Central memory CD4-positive, alpha-beta T cell (primary cell): Measurements from ENCODE around the gene BICD1.

Experiments
- DNase-seq: peaks from one replicate; pipeline ENCODE4 v3.0.0; 2022

BICD1 gene

DNA sequence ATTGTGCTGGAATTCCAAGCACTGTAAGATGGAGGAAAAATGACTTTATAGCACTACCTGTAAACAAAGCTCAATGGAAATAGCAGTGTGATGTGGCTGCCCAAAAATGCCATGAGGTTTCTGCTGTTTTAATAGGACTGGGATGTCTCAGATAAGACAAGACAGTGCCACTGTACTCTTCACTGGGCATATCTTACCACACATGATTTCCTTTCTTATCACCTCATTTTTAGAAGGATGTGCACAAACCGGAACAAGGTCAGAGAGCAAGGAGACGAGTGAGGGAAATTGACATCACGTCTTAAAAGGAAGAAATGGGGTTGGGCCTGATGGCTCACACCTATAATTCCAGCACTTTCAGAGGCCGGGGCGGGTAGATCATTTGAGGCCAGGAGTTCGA, 254.3 kb downstream of the BICD1 start:
- no peak for DNase-seq

DNA sequence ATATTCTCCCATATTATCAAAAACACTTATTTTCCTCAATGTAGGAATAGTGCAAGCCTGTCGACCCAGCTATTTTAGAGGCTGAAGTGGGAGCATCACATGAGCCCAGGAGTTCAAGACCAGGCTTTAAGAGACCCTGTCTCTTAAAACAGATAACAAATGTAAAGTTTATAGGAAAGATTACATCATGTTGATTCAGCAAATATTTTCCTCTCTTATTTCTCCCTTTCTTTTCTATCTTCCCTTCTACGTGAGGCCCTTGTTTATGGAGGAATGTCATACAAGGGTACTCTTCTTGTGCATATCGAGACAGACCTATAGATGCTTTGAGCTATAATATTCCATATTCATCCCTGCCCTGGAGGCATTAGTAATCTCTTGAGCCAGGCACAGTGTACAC, 256.2 kb downstream of the BICD1 start:
- DNase-seq = no peak

DNA sequence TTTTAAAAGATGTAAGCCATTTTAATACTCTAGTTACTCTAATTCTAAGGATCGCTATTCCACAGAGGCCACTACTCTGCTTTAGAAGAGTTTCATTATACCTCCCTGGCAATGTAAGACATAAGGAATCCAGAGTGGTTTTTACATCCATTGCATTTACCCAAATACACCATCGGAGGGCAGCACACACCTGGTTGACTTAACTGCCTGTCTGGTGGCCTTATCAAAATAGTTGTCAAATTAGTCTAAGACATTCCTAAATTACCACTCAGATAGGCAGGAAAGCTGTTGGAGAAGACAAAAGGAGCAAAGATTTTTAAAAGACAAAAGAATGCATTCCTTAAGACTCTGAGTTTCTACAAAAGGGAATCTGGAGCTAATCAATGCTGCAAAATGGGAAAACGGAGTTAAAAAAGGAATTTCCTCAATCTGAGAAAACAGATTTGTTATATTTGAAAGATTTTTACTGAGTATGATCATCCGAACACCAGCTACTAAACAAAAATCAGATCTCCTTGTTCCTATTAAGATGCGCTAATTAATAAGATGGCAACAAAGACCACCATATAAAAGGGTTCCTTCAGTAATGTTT, 258.9 kb downstream of the BICD1 start:
- peak; percentile 21 for DNase-seq

DNA sequence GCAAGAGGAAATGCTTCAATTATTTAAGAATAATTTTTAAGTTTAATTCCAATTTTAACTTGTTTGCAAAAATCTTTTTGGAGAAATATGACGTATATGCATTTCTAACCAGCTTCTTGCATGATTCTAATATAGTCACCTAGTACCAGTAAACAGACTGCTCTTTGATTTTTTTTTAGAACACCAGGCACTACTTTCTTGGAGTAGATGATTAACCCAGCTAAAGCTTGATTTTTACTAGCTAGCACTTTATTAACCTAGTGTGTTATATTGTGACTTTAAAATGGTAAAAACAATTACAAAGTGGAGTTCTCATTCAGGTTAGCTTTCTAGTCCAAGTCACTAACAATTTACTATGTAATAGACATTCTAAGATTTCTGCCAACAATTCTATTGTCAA, 260.1 kb downstream of the BICD1 start:
- DNase-seq = no peak

DNA sequence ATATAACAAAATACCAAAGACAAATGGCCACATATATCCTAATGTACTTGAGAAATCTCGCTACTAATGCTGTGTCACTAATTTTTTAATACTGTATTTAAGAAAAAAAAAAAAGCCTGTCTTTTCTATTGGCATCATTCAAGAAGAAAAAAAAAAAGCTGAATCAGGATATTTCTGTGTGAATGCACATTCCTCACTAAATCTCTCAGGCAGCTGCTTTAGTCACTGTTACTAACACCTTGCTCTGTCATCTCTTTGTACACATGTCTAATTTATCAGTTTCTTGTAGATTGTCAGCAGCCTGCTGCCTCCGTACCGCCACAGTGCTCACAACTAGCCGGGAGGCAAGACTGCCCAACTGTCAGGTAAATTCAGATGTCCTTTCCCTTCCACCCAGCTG, 260.7 kb downstream of the BICD1 start:
- DNase-seq = no peak

DNA sequence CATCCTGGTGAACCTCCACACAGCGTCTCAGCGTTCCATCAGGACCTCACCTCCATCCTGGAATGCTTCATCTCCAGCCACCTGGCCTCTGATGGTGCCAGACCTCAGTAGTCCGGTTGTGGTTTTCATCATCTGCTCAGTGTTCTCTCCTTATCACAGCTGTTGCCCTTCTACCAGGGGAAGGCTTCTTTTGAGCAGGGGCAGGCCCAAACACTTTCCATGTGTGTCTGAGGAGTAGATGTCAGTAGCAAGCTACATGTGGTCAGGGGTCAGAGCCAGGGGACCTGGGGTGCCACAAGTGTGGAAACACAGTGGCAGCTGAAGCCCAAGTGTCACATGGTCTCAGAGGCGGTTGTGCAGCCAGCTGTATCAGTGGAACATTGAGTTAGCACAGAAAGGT, 262.6 kb downstream of the BICD1 start:
- no peak for DNase-seq

DNA sequence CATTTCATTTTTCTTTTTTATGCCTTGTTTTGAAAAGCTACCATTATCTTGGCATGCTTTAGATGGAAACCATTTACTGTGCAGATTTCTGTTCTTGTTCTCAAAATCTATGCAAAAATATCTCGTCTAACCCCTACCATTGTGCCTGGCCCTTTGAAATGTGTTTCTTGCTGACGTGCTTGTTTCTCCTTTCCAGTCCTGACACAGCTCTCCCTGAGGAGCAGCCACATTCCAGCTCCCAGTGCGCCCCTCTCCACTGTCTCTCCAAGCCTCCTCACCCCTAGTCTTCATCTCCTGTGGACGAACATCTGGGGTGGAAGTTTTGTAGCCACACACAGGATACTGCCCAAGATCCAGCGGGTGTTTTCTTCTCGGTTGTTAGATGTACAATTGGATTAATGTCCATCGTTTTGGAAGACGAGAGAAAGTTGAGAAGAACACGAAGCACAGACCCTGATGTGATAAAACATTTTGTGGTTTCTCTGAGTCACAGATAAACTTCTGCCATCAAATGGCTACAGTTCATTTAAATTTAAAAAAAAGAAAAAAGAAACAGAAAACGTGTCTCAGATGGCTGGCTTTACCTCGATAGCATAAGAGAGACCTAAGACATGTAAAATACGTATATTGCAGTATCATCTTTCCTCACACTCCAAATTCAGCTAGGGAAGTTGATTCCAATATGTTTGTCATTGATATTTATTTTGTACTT, 270.9 kb downstream of the BICD1 start:
- no peak for DNase-seq

DNA sequence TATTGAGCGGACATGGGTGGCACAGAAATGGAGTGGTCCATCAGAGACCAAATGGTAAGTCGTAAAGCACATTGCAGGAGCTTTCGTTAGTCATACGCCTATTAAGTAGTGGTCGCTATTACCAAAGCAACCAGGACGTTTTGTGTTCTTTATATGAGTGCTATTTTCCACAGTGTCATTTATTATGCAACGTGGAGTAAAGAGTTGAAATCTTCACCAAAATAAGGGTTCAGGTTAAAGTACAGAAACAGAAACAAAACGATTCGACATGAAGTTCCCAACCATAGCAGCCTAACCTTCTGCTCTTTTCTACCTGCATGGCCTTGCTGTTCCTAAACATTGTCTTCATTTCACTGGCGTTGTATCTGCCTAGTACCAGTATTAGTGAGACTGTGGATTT, 272.6 kb downstream of the BICD1 start:
- no peak for DNase-seq

DNA sequence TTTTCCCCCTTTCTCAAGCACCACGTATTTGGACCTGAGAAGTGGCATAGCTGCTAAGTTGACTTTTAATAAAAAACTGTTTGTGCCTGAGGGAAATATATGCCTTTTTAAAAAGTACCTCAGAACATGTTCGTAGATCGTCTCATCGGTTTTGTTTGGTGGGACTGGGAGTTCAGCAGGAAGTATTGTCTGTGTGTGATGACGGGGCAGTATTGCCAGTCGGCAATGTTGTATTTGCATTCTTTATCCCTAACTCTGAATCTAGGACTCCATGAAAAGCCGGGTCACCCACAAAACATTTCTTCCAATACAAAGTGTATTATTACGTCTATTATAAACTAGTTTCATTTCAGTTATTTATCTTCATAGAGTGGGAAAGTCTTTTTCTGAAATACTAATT, 273.0 kb downstream of the BICD1 start:
- no peak for DNase-seq

DNA sequence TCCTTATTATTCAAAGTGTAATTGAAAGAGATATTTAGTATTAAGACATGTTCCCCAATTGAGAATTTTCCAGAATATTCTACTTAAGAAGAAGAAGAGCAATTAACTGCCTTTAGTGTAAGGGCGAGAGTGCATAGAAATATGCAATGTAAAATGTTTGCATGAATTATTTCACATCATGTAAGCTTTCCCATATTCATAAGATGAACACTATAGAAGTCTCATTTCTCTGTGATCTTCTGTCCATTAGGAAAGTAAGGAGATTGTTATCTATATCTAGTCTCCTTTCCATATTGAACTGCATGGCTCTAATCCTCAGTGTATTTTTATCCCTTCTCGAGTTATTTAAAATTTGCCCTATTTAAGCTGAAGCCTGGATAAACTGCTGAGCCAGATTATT, 275.6 kb downstream of the BICD1 start:
- DNase-seq = no peak

DNA sequence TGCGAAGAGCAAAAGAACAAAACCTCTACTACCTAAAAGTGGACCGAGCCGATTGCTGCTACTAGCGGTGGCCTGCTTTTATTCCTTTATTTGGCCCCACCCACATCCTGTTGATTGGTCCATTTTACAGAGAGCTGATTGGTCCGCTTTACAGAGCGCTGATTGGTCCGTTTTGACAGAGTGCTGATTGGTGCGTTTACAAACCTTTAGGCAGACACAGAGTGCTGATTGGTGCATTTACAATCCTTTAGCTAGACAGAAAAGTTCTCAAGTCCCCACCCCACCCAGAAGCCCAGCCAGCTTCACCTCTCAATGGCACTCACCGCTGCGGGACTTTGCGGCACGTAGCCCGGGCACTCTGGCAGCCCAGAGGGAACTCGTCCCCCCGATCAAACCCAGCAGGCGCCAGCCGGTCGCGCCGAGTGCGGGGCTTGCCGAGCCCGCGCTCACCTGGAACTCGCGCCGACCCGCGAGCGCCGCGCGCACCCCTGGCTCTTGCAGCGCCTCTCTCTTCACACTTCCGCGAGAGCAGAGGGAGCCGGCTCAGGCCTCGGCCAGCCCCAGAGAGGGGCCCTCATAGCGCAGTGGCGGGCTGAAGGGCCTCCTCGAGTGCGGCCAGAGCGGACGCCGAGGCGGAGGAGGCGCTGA, 284.0 kb downstream of the BICD1 start:
- DNase-seq = no peak

DNA sequence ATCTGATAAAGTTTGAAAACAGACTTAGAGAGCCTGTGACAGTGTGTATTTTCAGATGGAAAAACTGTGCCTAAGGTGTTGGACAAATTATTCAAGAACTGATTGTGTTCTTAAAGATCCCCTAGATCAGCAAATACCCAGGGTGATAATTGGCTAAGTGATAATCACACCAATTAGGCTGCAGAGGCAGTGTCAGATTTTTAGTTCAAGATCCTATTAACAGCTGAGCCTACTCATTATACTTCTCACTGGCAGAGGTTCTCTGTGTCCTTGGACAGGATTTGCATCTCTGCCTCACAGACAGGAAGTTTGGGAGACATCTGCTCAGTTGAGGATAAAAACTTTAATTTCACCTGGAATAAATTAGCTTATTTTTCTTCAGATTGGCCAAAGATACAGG, 288.4 kb downstream of the BICD1 start:
- DNase-seq = no peak

DNA sequence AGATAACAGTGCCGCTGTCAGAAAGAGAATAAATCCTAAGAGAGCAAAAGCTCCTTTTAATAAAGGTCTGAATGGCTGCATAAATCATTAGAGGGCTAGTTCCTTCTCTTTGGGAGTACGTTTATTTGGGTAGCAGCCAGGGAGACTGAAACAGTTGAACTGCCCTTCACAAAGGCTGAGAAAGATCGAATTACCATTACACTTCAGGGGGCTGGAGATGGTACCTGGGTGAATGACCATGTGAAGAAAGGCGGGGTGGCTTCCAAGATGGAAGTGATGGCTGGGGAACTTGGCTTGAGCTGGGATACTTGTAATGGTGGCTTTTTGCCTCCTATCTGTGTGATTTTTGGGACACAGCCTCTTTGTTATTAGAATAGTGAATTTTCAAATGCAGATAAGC, 291.0 kb downstream of the BICD1 start:
- DNase-seq = no peak

DNA sequence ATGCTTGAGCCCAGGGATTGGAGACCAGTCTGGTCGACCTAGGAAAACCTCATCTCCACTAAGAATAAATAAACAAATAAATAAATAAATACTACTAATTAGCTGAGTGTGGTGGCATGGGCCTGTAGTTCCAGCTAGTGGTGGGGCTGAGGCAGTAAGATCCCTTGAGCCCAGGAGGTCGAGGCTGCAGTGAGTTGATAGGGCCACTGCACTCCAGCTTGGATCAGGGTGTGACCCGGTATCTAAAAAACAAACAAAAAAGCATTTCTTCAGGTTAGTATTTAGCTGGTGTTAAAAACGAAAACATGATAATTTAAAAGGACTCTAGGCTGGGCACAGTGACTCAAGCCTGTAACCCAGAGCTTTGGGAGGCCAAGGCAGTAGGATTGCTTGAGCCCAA, 291.5 kb downstream of the BICD1 start:
- DNase-seq = no peak

DNA sequence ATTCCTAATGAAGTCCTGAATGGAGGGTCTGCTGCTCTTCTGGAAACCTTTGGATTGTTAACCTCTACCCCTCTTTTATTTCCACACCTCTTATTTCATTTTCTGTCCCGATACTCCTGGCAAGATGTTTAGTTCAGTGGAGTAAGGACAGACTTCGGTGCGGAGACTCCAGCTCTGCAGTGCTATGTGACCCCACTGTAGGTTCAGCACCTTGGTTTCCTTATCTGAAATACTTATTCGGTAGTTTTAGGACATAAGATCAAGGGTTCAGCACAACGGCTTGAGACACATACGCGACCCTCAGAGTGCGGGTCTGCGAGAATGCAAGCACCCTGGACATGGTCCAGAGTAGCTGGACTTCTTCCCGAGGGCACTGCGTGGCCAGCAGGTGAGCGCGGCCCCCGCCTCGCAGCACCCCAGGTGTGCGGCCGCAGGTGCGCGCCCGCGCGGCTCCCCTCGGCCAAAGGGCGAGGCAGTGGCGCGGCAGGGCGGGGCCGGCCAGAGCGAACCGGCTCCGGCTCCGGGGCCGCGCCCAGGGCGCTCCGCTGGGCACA, 292.2 kb downstream of the BICD1 start:
- no peak for DNase-seq

DNA sequence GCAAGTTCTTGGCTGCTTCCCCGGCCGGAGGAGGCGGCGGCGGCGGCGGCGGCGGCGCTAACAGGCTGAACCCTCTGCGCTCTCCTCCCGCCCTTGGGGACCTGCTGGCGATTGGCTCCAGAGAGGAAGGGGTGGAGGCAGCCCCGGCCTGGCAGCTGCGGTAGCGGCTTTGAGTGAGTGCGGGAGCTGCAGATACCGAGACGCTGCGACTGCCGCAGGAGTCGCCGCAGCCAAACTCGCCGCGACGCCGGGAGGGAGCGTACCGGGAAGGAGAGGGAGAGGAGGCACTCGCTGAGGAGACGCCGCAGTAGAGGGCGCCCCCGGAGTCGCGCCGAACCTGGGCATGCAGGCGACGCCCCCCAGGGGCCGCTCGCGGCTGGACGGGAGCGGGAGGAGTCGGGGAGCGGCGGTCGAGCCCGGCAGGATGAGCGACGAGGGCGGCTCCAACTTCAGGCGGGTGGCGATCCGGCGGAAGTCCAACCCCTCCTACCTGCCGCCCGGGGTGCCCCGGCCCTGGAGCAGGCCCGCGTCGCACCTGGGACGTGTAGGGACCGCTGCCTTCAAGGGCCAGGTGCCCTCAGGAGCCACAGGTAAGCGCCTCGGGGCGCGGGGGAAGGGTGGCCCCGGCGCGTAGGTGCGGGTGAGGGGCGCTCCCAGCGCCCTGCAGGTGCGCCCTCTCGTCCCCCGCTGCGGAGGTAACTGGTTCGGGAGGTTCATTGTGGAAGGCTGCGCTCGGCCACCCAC, 292.9 kb downstream of the BICD1 start, which contains the start of gene FGD4:
Gene FGD4 (plus strand): TSS at position 189 of the 744 bp plus-strand sequence.
- DNase-seq = peak; percentile 35

DNA sequence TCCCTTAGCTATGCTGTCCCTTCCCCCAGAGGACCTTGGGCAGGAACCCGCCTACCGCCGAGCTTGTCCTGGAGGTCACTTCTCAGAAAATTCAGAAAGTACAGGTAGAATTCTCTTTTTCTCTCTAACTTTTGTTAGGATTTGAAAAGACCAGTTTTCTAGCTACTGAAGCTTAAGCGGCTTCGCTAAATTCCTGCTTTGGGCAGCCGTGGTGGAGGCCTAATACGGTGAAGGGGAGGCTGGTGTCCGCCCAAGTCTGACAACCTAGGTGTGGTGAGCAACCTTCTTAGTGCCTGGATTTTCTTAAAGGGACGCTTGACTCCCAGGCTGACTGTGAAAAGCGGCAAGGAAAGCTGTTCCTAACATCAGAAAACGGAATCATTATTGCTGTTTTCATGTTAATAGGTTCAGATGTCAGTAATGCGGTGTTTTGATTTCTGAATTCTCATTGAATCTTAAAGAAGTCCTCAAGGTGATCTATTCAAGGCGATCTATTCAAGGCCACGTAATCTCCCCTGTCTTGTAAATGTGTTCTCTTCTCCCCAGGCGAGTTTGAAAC, 293.5 kb downstream of the BICD1 start:
- no peak for DNase-seq

DNA sequence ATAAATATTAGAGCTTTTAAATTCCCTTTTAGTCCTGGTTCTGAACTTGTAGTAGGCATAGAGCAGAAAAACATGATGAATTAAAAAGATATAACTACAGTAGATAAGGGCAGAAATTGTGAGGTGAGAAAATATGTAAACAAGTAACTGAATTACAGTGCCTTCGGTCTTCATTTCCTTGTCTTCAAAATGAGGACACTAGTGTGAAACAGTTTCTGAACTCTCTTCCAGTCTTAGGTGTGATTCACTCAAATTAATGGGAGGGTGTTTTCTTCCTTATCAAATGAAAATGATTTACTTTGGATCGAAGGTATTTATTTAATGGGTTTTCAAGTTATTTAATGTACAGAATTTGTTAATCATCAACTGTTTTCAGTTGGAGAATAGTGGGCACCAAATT, 294.2 kb downstream of the BICD1 start:
- DNase-seq = no peak

DNA sequence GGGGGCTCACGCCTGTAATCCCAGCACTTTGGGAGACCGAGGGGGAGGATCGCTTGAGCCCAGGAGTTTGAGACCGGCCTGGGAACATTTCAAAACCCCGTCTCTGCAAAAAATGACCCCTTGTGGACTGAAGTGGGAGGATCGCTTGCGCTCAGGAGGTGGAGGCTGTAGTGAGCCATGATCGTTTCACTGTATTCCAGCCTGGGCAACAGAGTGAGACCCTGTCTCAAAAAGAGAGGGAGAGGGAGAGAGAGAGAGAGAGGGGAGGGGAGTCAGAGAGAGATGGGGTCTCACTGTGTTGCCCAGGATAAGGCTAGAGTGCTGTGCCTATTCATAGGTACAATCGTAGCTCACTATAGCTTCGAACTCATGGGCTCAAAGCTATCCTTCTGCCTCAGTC, 295.5 kb downstream of the BICD1 start:
- no peak for DNase-seq

DNA sequence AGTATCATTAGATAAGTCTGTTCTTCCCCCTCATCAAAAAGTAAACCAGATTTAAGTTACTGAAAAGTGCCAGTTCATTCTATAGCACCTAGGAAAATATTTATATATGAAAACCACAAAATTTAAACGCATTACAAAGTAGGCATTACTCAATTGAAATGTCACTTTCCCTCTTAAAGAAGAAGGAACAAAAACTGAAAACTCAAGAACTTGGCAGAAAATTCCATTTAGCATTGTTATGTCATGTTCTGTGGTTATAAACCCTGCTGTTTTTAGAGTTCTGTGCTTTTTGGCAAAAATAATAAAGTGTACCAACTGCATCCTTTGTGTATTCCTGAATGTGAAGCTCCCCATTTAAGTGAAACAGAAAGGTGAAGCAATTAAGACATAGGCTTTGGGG, 296.3 kb downstream of the BICD1 start:
- DNase-seq = no peak

DNA sequence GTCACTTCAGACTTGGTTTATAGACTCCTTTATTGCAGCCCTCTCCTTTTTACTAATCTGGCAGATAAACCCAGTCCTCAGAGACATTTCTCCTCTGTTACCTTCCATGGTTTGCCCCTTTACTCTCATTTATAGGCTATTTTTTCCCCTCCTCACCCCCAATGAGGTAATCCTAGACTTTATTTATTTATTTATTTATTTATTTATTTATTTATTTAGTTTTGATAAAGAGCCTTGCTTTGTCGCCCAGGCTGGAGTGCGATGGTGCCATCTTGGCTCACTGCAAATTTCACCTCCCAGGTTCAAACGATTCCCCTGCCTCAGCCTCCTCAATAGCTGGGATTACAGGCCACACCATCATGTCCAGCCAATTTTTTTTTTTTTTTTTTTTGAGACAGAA, 301.1 kb downstream of the BICD1 start:
- no peak for DNase-seq

DNA sequence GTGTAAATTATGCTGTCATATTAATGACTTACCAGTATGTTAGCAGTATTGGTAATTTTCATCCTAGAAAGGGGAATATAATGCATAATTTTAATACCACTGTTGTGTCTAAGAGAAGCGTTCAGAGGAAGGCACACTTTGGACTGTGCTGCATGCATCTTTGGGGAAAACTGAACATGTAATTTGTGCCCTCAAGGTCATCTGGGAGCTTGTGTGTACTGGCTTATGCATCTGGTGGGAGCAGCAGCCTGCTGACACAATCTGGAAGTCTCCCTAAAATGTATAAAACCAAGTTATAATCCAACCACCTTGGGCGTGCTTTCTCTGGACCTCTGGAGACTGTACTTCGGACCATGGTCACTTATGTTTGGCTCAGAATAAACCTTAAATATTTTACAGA, 306.8 kb downstream of the BICD1 start:
- no peak for DNase-seq

DNA sequence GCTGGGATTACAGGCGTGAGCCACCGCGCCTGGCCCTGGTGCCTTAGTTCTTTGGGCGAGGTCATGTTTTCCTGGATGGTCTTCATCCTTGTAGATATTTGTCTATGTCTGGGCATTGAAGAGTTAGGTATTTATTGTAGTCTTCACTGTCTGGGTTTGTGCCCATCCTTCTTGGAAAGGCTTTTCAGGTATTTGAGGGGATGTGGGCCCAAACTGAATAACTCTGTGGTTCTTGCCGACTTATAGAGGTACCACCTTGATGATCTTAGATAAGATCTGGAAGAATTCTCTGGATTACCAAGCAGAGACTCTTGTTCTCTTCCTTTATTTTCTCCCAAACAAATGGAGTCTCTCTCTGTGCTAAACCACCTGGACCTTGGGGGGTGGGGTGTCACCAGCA, 311.6 kb downstream of the BICD1 start:
- DNase-seq = no peak
